PC-9 (cell line): ENCODE results near the gene AMOT. TPM values are rescaled to one million over a fixed set of nuclear protein-coding genes. Genes with fewer than 3 reads are reported as not detected.

Experiments used
- BruUV-seq: library from RNA; stranded (reverse); fragments of 400-500 nt; replicated peaks from 2 replicates; lab custom pipeline; 2021; lab: Mats Ljungman, UMichigan
- CTCF ChIA-PET: fragments of 300-600 bp; sonication (Branson Sonifier 250); formaldehyde crosslinking; loops from one replicate; lab custom pipeline; 2022; ENCODE audit warnings: antibody characterized with exemption; lab: Charles Lee
- POLR2A ChIA-PET: fragments of 300-600 bp; sonication (Branson Sonifier 250); formaldehyde crosslinking; loops from one replicate; lab custom pipeline; 2022; ENCODE audit warnings: antibody characterized with exemption; ENCODE audit not compliant: unreplicated experiment; lab: Charles Lee
- DNase-seq, 2 experiments: peaks; one replicate each; pipeline versions ENCODE4 v3.0.0 to v3.0.0-alpha.2; 2015 to 2022; ENCODE audit warnings: mixed read lengths in 1 of 2
- H2AFZ ChIP-seq: fragments of 200-600 bp; sonication (generic); 2 replicates; pipeline ENCODE4 v1.8.1; 2017; ENCODE audit warnings: antibody characterized with exemption
- H3F3A ChIP-seq: fragments of 200-600 bp; sonication (generic); 2 replicates; pipeline ENCODE4 v1.8.1; 2017; ENCODE audit warnings: antibody characterized with exemption, mild to moderate bottlenecking, low read depth; ENCODE audit not compliant: insufficient read depth
- H3K27ac ChIP-seq: fragments of 200-600 bp; sonication (generic); 2 replicates; pipeline ENCODE4 v1.6.1; 2016; ENCODE audit warnings: mixed run types
- H3K27me3 ChIP-seq: fragments of 200-600 bp; sonication (generic); 2 replicates; pipeline ENCODE4 v1.6.1; 2016; ENCODE audit warnings: low read depth, mixed run types; ENCODE audit not compliant: insufficient read depth
- H3K36me3 ChIP-seq: fragments of 200-600 bp; sonication (generic); 2 replicates; pipeline ENCODE4 v1.6.1; 2016; ENCODE audit warnings: low read depth, mixed run types
- H3K4me1 ChIP-seq: fragments of 200-600 bp; sonication (generic); replicated peaks from 2 replicates; pipeline ENCODE4 v1.6.1; 2016; ENCODE audit warnings: mixed run types; ENCODE audit not compliant: insufficient read depth
- H3K4me2 ChIP-seq: fragments of 200-600 bp; sonication (generic); 2 replicates; pipeline ENCODE4 v1.6.1; 2017; ENCODE audit warnings: mixed run types
- H3K4me3 ChIP-seq: fragments of 200-600 bp; sonication (generic); 2 replicates; pipeline ENCODE4 v1.6.1; 2016; ENCODE audit warnings: mixed run types
- H3K79me2 ChIP-seq: fragments of 200-600 bp; sonication (generic); 2 replicates; pipeline ENCODE4 v1.6.1; 2017; ENCODE audit warnings: low read depth, mixed run types
- H3K9me2 ChIP-seq: fragments of 200-600 bp; sonication (generic); 2 replicates; pipeline ENCODE4 v1.8.1; 2017; ENCODE audit warnings: mild to moderate bottlenecking; ENCODE audit not compliant: insufficient read depth
- H3K9me3 ChIP-seq: fragments of 200-600 bp; sonication (generic); 2 replicates; pipeline ENCODE4 v1.8.1; 2016; ENCODE audit warnings: low read depth; ENCODE audit not compliant: insufficient read depth
- H4K20me1 ChIP-seq: fragments of 200-600 bp; sonication (generic); 2 replicates; pipeline ENCODE4 v1.8.1; 2017; ENCODE audit not compliant: insufficient read depth
- CTCF ChIP-seq: fragments of 200-600 bp; sonication (generic); conservative IDR thresholded peaks from 2 replicates; pipeline ENCODE4 v1.6.1; 2017; ENCODE audit warnings: mixed run types, antibody characterized with exemption, mild to moderate bottlenecking, moderate library complexity
- EZH2 ChIP-seq: fragments of 200-600 bp; sonication (generic); IDR thresholded peaks from 2 replicates; pipeline ENCODE4 v1.8.0; 2017; ENCODE audit warnings: antibody characterized with exemption, low read depth
- intact Hi-C: fragments of 100-400 bp; cut with micrococcal nuclease; formaldehyde crosslinking; loops from one replicate; pipeline ENCODE4 v1.10.0; 2022; ENCODE audit not compliant: unreplicated experiment
- total RNA-seq: library from RNA; stranded (reverse); gene quantifications from 2 replicates; pipeline ENCODE4 v1.2.3, GENCODE V29; 2021

Gene AMOT
- total RNA-seq, 1 experiment from 2014 or later: 88.0 TPM

- DNase-seq: no peak
- Histone ChIP-seq H3K9me2 (no peaks in the 10 kb centered on the region), H3F3A (no peaks in the 10 kb centered on the region), H3K4me2 (no peak overlapping the region), H3K36me3 (no peaks in the 10 kb centered on the region), H3K4me1 (0 out of 2 replicates have a peak, but pooled peaks cover 13% of the 10 kb centered on the region), H2AFZ (no peak overlapping the region), H3K79me2 (no peaks in the 10 kb centered on the region), H3K9me3 (no peaks in the 10 kb centered on the region), H3K27me3 (no peaks in the 10 kb centered on the region), H4K20me1 (no peaks in the 10 kb centered on the region), H3K4me3 (no peak overlapping the region), H3K27ac (no peak overlapping the region)
- CTCF ChIA-PET: no interaction called here
- no peak for TF ChIP-seq EZH2
- no peak for TF ChIP-seq CTCF
- POLR2A ChIA-PET: no interaction called here
- intact Hi-C loops: no loop called here
- no TSS peak for BruUV-seq
These were observed 27.9 kb downstream of the AMOT start for GRCh38 chrX:112812741-112813140.

- Histone ChIP-seq H3F3A (no peaks in the 10 kb centered on the region), H3K27ac (peak overlapping the region; percentile 14; the same call in 1 of the 2 replicates), H4K20me1 (no peaks in the 10 kb centered on the region), H2AFZ (no peak overlapping the region), H3K4me2 (no peak overlapping the region), H3K79me2 (no peaks in the 10 kb centered on the region), H3K4me3 (no peak overlapping the region), H3K27me3 (no peaks in the 10 kb centered on the region), H3K9me2 (no peaks in the 10 kb centered on the region), H3K36me3 (no peaks in the 10 kb centered on the region), H3K9me3 (no peaks in the 10 kb centered on the region), H3K4me1 (0 out of 2 replicates have a peak, but pooled peaks cover 13% of the 10 kb centered on the region)
- no TSS peak for BruUV-seq
- DNase-seq: peak in 1 of 2 experiments; percentile 51
- intact Hi-C loops: loop anchor here (5.0 kb wide), 1 partner anchor 34 kb away; the partner anchor contains the start of gene AMOT
- CTCF ChIA-PET: no interaction called here
- POLR2A ChIA-PET: no interaction called here
- TF ChIP-seq EZH2 (no peak), CTCF (no peak)
These were observed 31.9 kb downstream of the AMOT start for GRCh38 chrX:112808651-112809195.

- intact Hi-C loops: loop anchor here (5.0 kb wide), 1 partner anchor 34 kb away; the partner anchor contains the start of gene AMOT
- Histone ChIP-seq H3K4me1 (0 out of 2 replicates have a peak, but pooled peaks cover 13% of the 10 kb centered on the region), H3K9me3 (no peaks in the 10 kb centered on the region), H3K36me3 (no peaks in the 10 kb centered on the region), H3K79me2 (no peaks in the 10 kb centered on the region), H3K9me2 (no peaks in the 10 kb centered on the region), H3F3A (no peaks in the 10 kb centered on the region), H4K20me1 (no peaks in the 10 kb centered on the region), H2AFZ (no peak overlapping the region), H3K27me3 (no peaks in the 10 kb centered on the region), H3K4me2 (no peak overlapping the region), H3K4me3 (no peak overlapping the region), H3K27ac (no peak overlapping the region)
- no peak for TF ChIP-seq EZH2
- no peak for TF ChIP-seq CTCF
- no TSS peak for BruUV-seq
- POLR2A ChIA-PET: no interaction called here
- CTCF ChIA-PET: no interaction called here
- no peak for DNase-seq
These were observed 32.6 kb downstream of the AMOT start for GRCh38 chrX:112808007-112808406.
